ENCODE data around the gene ANGEL2.

Gene ANGEL2

GRCh38 chr1:212975111-212975918 is 40.4 kb downstream of the ANGEL2 start:
- H3K27me3 ChIP-seq (replicated peaks) = no peaks in the 10 kb centered on the region
- no peak overlapping the region for H3K27ac ChIP-seq
- H3K36me3 ChIP-seq (replicated peaks) = no peaks in the 10 kb centered on the region
- H3K4me3 ChIP-seq (ENCODE audit: low read depth, low read length) = no peak overlapping the region
- in situ Hi-C loops (cut with HindIII; ENCODE audit: low pct_ligation_motif_present, low sequenced_read_pairs) = no loop called here
- DNase-seq = no peak
- TF ChIP-seq CTCF (IDR thresholded peaks at IDR 0.05; ENCODE audit: low read depth, low read length, missing control alignments) = no peak

DNA sequence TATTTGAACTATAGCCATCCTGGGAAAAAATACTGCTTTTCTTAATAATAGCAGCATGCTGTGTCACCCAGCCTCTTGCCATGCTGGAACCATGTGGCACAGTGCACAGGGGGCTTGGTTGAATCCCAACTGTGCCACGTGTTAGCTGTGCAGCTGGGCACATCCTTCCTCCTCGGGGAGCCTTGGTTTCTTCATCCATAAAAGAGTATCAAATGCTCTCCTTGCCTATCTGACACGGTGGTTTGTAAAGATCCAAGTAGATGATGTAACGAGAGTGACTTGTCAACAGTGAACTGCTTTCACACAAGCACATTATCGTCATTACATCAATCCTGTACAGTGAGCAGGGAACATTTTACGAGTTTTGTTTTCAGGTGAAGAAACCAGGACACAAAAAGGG is 41.0 kb downstream of the ANGEL2 start:
- no peak overlapping the region for H3K27ac ChIP-seq
- TF ChIP-seq CTCF (IDR thresholded peaks at IDR 0.05; ENCODE audit: low read depth, low read length, missing control alignments) = no peak
- H3K27me3 ChIP-seq (replicated peaks) = no peaks in the 10 kb centered on the region
- no peak overlapping the region for H3K4me3 ChIP-seq (ENCODE audit: low read depth, low read length)
- no peaks in the 10 kb centered on the region for H3K36me3 ChIP-seq (replicated peaks)
- in situ Hi-C loops (cut with HindIII; ENCODE audit: low pct_ligation_motif_present, low sequenced_read_pairs) = no loop called here
- no peak for DNase-seq

DNA sequence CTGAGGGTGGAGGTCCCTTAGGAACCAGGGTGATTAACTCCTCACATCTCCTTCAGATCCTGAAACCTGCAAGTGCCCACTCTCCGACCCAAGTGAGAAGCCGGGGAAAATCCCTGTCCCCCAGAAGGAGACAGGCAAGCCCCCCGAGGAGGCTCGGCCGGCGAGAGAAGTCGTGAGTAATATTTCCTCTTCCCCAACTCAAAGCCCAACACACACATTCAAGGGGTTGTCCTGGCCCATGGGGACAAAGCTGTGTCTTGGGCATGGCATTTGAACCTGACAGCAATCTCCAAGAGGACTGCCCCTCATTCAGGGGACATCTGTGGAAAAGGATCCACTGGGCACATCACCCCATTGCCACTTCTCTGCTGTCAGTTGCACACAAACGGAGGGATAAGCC is 41.8 kb downstream of the ANGEL2 start:
- Histone ChIP-seq H3K27ac (no peak overlapping the region), H3K36me3 (replicated peaks) (no peaks in the 10 kb centered on the region), H3K4me3 (ENCODE audit: low read depth, low read length) (no peak overlapping the region), H3K27me3 (replicated peaks) (no peaks in the 10 kb centered on the region)
- no peak for TF ChIP-seq CTCF (IDR thresholded peaks at IDR 0.05; ENCODE audit: low read depth, low read length, missing control alignments)
- in situ Hi-C loops (cut with HindIII; ENCODE audit: low pct_ligation_motif_present, low sequenced_read_pairs) = no loop called here
- DNase-seq = no peak

- Histone ChIP-seq H3K27me3 (replicated peaks) (no peaks in the 10 kb centered on the region), H3K4me3 (ENCODE audit: low read depth, low read length) (no peak overlapping the region), H3K36me3 (replicated peaks) (no peaks in the 10 kb centered on the region), H3K27ac (no peak overlapping the region)
- TF ChIP-seq CTCF (IDR thresholded peaks at IDR 0.05; ENCODE audit: low read depth, low read length, missing control alignments) = no peak
- in situ Hi-C loops (cut with HindIII; ENCODE audit: low pct_ligation_motif_present, low sequenced_read_pairs) = no loop called here
- no peak for DNase-seq
Observed at GRCh38 chr1:212973426-212973825, 42.2 kb downstream of the ANGEL2 start.

DNA sequence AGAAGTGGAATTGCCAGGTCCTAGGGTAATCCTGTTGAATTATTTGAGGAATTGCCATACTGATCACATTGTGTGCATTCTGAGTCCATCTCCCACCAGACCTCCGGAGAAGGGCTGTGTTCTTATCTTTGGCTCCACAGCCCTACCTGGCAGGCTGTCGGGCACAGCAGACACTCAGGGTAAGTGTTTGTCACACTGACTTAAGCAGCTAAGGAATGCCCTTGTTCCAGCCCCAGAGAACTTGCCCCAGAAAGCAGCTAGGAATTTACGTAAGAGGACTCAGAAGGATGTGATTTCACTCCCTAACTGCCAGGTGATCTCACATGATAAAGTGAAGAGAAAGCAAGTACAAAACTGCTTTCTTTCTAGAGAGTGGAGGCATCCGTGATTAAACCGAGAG is 44.4 kb downstream of the ANGEL2 start:
- in situ Hi-C loops (cut with HindIII; ENCODE audit: low pct_ligation_motif_present, low sequenced_read_pairs) = no loop called here
- Histone ChIP-seq H3K27me3 (replicated peaks) (no peaks in the 10 kb centered on the region), H3K27ac (no peak overlapping the region), H3K4me3 (ENCODE audit: low read depth, low read length) (no peak overlapping the region), H3K36me3 (replicated peaks) (no peaks in the 10 kb centered on the region)
- no peak for TF ChIP-seq CTCF (IDR thresholded peaks at IDR 0.05; ENCODE audit: low read depth, low read length, missing control alignments)
- DNase-seq = no peak

GRCh38 chr1:212970085-212970484 is 45.6 kb downstream of the ANGEL2 start:
- H3K27me3 ChIP-seq (replicated peaks) = no peaks in the 10 kb centered on the region
- no peaks in the 10 kb centered on the region for H3K36me3 ChIP-seq (replicated peaks)
- in situ Hi-C loops (cut with HindIII; ENCODE audit: low pct_ligation_motif_present, low sequenced_read_pairs) = no loop called here
- H3K4me3 ChIP-seq (ENCODE audit: low read depth, low read length) = no peak overlapping the region
- no peak for DNase-seq
- no peak overlapping the region for H3K27ac ChIP-seq
- no peak for TF ChIP-seq CTCF (IDR thresholded peaks at IDR 0.05; ENCODE audit: low read depth, low read length, missing control alignments)
